Measurements from ENCODE around the gene SF3B2.
"Not testable (repeated sequence)": the region's sequence is repeated elsewhere in the genome, so short reads cannot be mapped to it uniquely, and the experiment has no call there.

Gene SF3B2

GRCh38 chr11:66051766-66052663, at the start of gene SF3B2:
TSS of gene SF3B2 (plus strand) at chr11:66052364. CDS start at chr11:66052385, 21 bp downstream.
- DNase-seq: peak; percentile 98

GRCh38 chr11:66002648-66003225, 49.4 kb upstream of the SF3B2 start:
- no peak for DNase-seq

GRCh38 chr11:66003291-66003690, 48.9 kb upstream of the SF3B2 start:
- DNase-seq: no peak

GRCh38 chr11:66004186-66004585, 48.0 kb upstream of the SF3B2 start:
- DNase-seq: no peak

- no peak for DNase-seq
Measured at GRCh38 chr11:66006134-66006890, 45.9 kb upstream of the SF3B2 start.

- no peak for DNase-seq
Measured at GRCh38 chr11:66006891-66007176, 45.3 kb upstream of the SF3B2 start.

GRCh38 chr11:66007201-66007634, 44.9 kb upstream of the SF3B2 start:
- no peak for DNase-seq

GRCh38 chr11:66008095-66008467, 44.1 kb upstream of the SF3B2 start:
- DNase-seq: no peak

GRCh38 chr11:66008468-66009101, 43.6 kb upstream of the SF3B2 start:
- DNase-seq: no peak

- DNase-seq: not testable (repeated sequence)
Measured at GRCh38 chr11:66010036-66010435, 42.1 kb upstream of the SF3B2 start.

GRCh38 chr11:66011239-66011784, 40.9 kb upstream of the SF3B2 start:
- no peak for DNase-seq

GRCh38 chr11:66011785-66012303, 40.3 kb upstream of the SF3B2 start, which contains the start of gene CST6:
TSS of gene CST6 (plus strand) at chr11:66012008. CDS start at chr11:66012045, 37 bp downstream.
- no peak for DNase-seq

GRCh38 chr11:66012371-66012945, 39.7 kb upstream of the SF3B2 start:
- no peak for DNase-seq

- DNase-seq: no peak
Measured at GRCh38 chr11:66012946-66013761, 39.0 kb upstream of the SF3B2 start.

- no peak for DNase-seq
Measured at GRCh38 chr11:66013762-66014100, 38.4 kb upstream of the SF3B2 start.

- no peak for DNase-seq
Measured at GRCh38 chr11:66014804-66015453, 37.2 kb upstream of the SF3B2 start.

- no peak for DNase-seq
Measured at GRCh38 chr11:66015454-66015881, 36.7 kb upstream of the SF3B2 start.

- DNase-seq: no peak
Measured at GRCh38 chr11:66015936-66016792, 36.0 kb upstream of the SF3B2 start.

GRCh38 chr11:66016793-66017177, 35.4 kb upstream of the SF3B2 start:
- no peak for DNase-seq

GRCh38 chr11:66017321-66017720, 34.8 kb upstream of the SF3B2 start:
- DNase-seq: no peak

All from NCI-H1092 (cell line).